HL-60 (cell line): ENCODE measurements around the gene LRRC4C.

Experiments used
- CTCF ChIP-seq: IDR thresholded peaks from one replicate; pipeline ENCODE4 v1.5.1; 2011; ENCODE audit warnings: low read length, control low read depth, inconsistent platforms; ENCODE audit not compliant: insufficient read depth
- POLR2AphosphoS5 ChIP-seq: IDR thresholded peaks from 2 replicates; pipeline ENCODE4 v1.6.1; 2012; ENCODE audit warnings: low read depth
- REST ChIP-seq: IDR thresholded peaks from 2 replicates; pipeline ENCODE4 v1.6.1; 2012; ENCODE audit warnings: low read depth; ENCODE audit not compliant: insufficient replicate concordance

- TF ChIP-seq CTCF (no peak), REST (no peak), POLR2AphosphoS5 (no peak)
Measured at GRCh38 chr11:41320653-41321052, 138.8 kb downstream of the LRRC4C start.
